ENCODE data around the gene FBXO3.
"Not testable (repeated sequence)": the region's sequence is repeated elsewhere in the genome, so short reads cannot be mapped to it uniquely, and the experiment has no call there.

The FBXO3 gene

GRCh38 chr11:33773987-33774735 is at the start of gene FBXO3:
Gene FBXO3, minus strand, starts transcription at chr11:33774520. Its CDS starts 23 bp downstream, at chr11:33774497.
- peak; percentile 95 for DNase-seq

- not testable (repeated sequence) for DNase-seq
Observed at GRCh38 chr11:33822981-33823380, 48.7 kb upstream of the FBXO3 start.

GRCh38 chr11:33819278-33820035 is 45.1 kb upstream of the FBXO3 start:
- DNase-seq, result no peak

- peak; percentile 86 for DNase-seq
Observed at GRCh38 chr11:33808228-33808828, 34.0 kb upstream of the FBXO3 start.

- DNase-seq, result peak; percentile 61
Observed at GRCh38 chr11:33804471-33804870, 30.2 kb upstream of the FBXO3 start.

GRCh38 chr11:33802194-33802950 is 28.1 kb upstream of the FBXO3 start:
- peak; percentile 96 for DNase-seq

GRCh38 chr11:33801821-33802193 is 27.5 kb upstream of the FBXO3 start:
- no peak for DNase-seq

GRCh38 chr11:33797879-33798278 is 23.6 kb upstream of the FBXO3 start:
- DNase-seq, result no peak

- DNase-seq, result no peak
Observed at GRCh38 chr11:33790040-33790439, 15.7 kb upstream of the FBXO3 start.

- not testable (repeated sequence) for DNase-seq
Observed at GRCh38 chr11:33788095-33788494, 13.8 kb upstream of the FBXO3 start.

GRCh38 chr11:33787076-33787475 is 12.8 kb upstream of the FBXO3 start:
- no peak for DNase-seq

GRCh38 chr11:33785609-33786008 is 11.3 kb upstream of the FBXO3 start:
- DNase-seq, result no peak

GRCh38 chr11:33779849-33780528 is 5.7 kb upstream of the FBXO3 start:
- DNase-seq, result no peak

GRCh38 chr11:33778675-33779074 is 4.4 kb upstream of the FBXO3 start:
- DNase-seq, result peak; percentile 70

GRCh38 chr11:33777906-33778305 is 3.6 kb upstream of the FBXO3 start:
- DNase-seq, result no peak

GRCh38 chr11:33775832-33776470 is 1.6 kb upstream of the FBXO3 start:
- DNase-seq, result no peak

- DNase-seq, result no peak
Observed at GRCh38 chr11:33775467-33775807, 1.1 kb upstream of the FBXO3 start.

GRCh38 chr11:33774736-33775466 is 581 bp upstream of the FBXO3 start:
- peak; percentile 54 for DNase-seq

GRCh38 chr11:33773404-33773986 is 825 bp downstream of the FBXO3 start:
- peak; percentile 33 for DNase-seq

GRCh38 chr11:33772870-33773269 is 1.4 kb downstream of the FBXO3 start:
- DNase-seq, result no peak

- DNase-seq, result no peak
Observed at GRCh38 chr11:33772300-33772699, 2.0 kb downstream of the FBXO3 start.
